Left ventricle myocardium superior (tissue), 1 donor: ENCODE measurements around the gene SCRT2. TPM values are rescaled to one million over a fixed set of nuclear protein-coding genes. Genes with fewer than 3 reads are reported as not detected.

Source experiments
- ATAC-seq: fragments of 200-7000 bp; cut with Tn5 transposase; one replicate; pipeline ENCODE4 v1.9.1; 2020; ENCODE audit warnings: mild to moderate bottlenecking, moderate library complexity
- DNase-seq: peaks from one replicate; pipeline ENCODE4 v3.0.0-alpha.2; 2020
- intact Hi-C: fragments of 100-400 bp; cut with micrococcal nuclease; formaldehyde crosslinking; loops from one replicate; pipeline ENCODE4 v1.11.0; 2022
- total RNA-seq: library from RNA; stranded (reverse); fragmentation: NEBNext Ultra II Directional; extraction: Animal tissue kit (Norgen Biotek cat#: 25700); gene quantifications from one replicate; pipeline ENCODE4 v1.2.1, GENCODE V29; 2021
- donor health status: DM: no; HTN: yes; CAD: no; lungs with severe emphysema.

SCRT2 gene
- total RNA-seq, 1 donor from 2014 or later, result not detected

DNA sequence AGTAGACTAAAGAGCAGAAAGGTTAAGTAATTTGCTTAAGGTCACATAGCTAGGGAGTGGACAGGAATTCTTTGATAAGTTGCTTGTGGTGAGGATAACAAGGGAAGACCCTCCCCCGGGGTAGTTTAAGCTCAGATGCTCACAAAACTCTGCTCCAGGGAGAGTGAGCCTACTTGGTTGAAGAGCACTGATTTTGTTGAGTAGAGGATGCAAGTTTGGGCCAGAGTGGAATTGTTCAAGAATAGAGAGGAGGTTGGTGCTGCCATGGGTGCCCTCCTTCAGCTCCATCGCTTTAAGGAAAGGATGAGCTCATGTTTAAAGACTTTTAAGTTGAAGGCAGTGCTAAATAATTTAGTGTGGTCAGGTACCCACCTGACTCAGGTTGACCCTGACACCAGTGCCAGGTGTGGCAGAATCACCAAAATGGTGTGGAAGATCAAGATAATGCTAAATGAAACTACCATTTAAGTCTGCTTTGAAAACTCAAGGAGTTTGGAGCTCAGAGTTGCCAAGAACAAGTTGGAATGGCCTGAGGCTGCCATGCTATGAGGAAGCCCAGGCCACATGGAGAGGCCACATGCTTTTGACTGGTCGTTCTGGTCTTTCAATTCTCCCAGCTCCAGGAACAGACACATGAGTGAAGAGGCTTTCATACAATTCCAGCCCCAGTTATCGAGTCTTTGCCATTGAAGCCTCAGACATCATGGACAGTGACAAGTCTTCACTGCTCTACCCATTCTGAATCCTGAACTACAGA lies 57.5 kb downstream of the SCRT2 start:
- no peak for DNase-seq
- intact Hi-C loops, result no loop called here
- ATAC-seq, result no peak

GRCh38 chr20:615514-615913 lies 60.1 kb downstream of the SCRT2 start:
- DNase-seq (no peak), ATAC-seq (no peak)
- intact Hi-C loops, result no loop called here

DNA sequence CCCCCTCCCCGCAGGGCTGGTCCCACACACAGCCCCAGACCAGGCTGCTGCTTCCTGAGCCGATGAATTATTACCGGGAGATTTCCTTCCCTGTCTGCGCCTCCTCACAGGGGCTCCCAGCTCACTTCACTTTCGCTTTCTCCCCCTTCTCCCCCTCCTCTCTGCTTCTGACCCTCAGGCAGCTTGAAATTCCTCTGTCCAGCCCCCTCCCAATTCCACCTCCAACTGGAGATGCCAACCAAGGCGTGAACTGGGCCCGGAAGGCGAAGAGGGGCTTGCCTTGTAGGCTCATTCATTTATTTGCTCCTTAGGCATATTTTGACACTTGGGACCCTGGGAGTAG lies 63.8 kb downstream of the SCRT2 start:
- no peak for DNase-seq
- intact Hi-C loops, result no loop called here
- ATAC-seq, result no peak

Other genes starting within 250 kb of the SCRT2 start
- 23.3 TPM for gene TBC1D20, start 213.3 kb downstream of the SCRT2 start, total RNA-seq
- 116 TPM for gene CSNK2A1, start 132.0 kb downstream of the SCRT2 start, total RNA-seq
- gene TCF15, start 65.5 kb downstream of the SCRT2 start, total RNA-seq, result 11.8 TPM
- 34.6 TPM for gene SRXN1, start 22.6 kb downstream of the SCRT2 start, total RNA-seq
- 1.9 TPM for gene SLC52A3, start 92.7 kb upstream of the SCRT2 start, total RNA-seq
- gene FAM110A, start 157.9 kb upstream of the SCRT2 start, total RNA-seq, result 3.1 TPM
- 0.05 TPM for gene ANGPT4, start 240.5 kb upstream of the SCRT2 start, total RNA-seq